Activated CD8-positive, alpha-beta memory T cell treated with anti-CD3 and anti-CD28 coated beads, Interleukin-2, amount 10 ng/mL, durations not matched to agents 7 days and 5 days (primary cell): ENCODE data around the gene CDX2. TPM values are rescaled to one million over a fixed set of nuclear protein-coding genes. Genes with fewer than 3 reads are reported as not detected.
A peak's percentile ranks its signal among the peaks of the same experiment; 100 is the strongest.

ENCODE experiments used
- ATAC-seq: fragments of 150-1000 bp; cut with Tn5 transposase; one replicate; pipeline ENCODE4 v1.10.0; 2021; ENCODE audit warnings: moderate library complexity
- CTCF ChIA-PET: fragments of 350-600 bp; sonication (Branson Sonifier 250); formaldehyde crosslinking; loops from one replicate; lab custom pipeline; 2021; ENCODE audit warnings: antibody characterized with exemption; lab: Charles Lee
- DNase-seq: peaks from one replicate; pipeline ENCODE4 v3.0.0-alpha.2; 2020
- H3K27ac Mint-ChIP-seq: one replicate; pipeline ENCODE4 v1.8.0; 2021; ENCODE audit warnings: mild to moderate bottlenecking, mixed read lengths
- H3K27me3 Mint-ChIP-seq: one replicate; pipeline ENCODE4 v1.8.0; 2021; ENCODE audit warnings: mixed read lengths
- H3K36me3 Mint-ChIP-seq: one replicate; pipeline ENCODE4 v1.8.0; 2021; ENCODE audit warnings: mild to moderate bottlenecking, mixed read lengths
- H3K4me1 Mint-ChIP-seq: one replicate; pipeline ENCODE4 v1.8.0; 2021; ENCODE audit warnings: mixed read lengths
- H3K4me3 Mint-ChIP-seq: one replicate; pipeline ENCODE4 v1.8.0; 2021; ENCODE audit warnings: mild to moderate bottlenecking, moderate library complexity, mixed read lengths
- H3K9me3 Mint-ChIP-seq: one replicate; pipeline ENCODE4 v1.8.0; 2022; ENCODE audit warnings: low read depth, mixed read lengths
- total RNA-seq, 2 experiments: library from RNA; stranded (reverse); gene quantifications; one replicate each; pipeline ENCODE4 v1.2.3, GENCODE V29; 2021

CDX2 gene
- total RNA-seq, 2 experiments from 2014 or later: not detected

- Mint-ChIP-seq H3K4me3 (no peak overlapping the region), H3K9me3 (no peaks in the 10 kb centered on the region)
- DNase-seq: no peak
Observed at GRCh38 chr13:27927444-27928352, 41.4 kb downstream of the CDX2 start.

GRCh38 chr13:27926644-27927434, 42.3 kb downstream of the CDX2 start:
- Mint-ChIP-seq H3K27ac (no peak overlapping the region), H3K9me3 (no peaks in the 10 kb centered on the region), H3K4me3 (no peak overlapping the region), H3K27me3 (peaks cover 92% of the 10 kb centered on the region), H3K36me3 (no peaks in the 10 kb centered on the region), H3K4me1 (peaks cover 4% of the 10 kb centered on the region)
- CTCF ChIA-PET: no interaction called here
- ATAC-seq: no peak
- no peak for DNase-seq

More at GRCh38 chr13:27927444-27928352, 41.4 kb downstream of the CDX2 start:
- CTCF ChIA-PET: interaction anchor here (1.0 kb wide), 1 partner anchor 97 kb away, joined by 3 read pairs; no protein-coding TSS in a partner anchor
- H3K4me1 Mint-ChIP-seq: peaks cover 4% of the 10 kb centered on the region
- H3K36me3 Mint-ChIP-seq: no peaks in the 10 kb centered on the region
- peaks cover 84% of the 10 kb centered on the region for H3K27me3 Mint-ChIP-seq
- no peak overlapping the region for H3K27ac Mint-ChIP-seq
- no peak for ATAC-seq

GRCh38 chr13:27925220-27925991, 43.7 kb downstream of the CDX2 start:
- no peaks in the 10 kb centered on the region for H3K9me3 Mint-ChIP-seq
- ATAC-seq (no peak), DNase-seq (no peak)
- no peak overlapping the region for H3K4me3 Mint-ChIP-seq
- no peaks in the 10 kb centered on the region for H3K36me3 Mint-ChIP-seq
- no peak overlapping the region for H3K27ac Mint-ChIP-seq
- CTCF ChIA-PET: interaction anchor here (0.6 kb wide), 1 partner anchor 48 kb away, joined by 4 read pairs; no protein-coding TSS in a partner anchor
- peaks cover 93% of the 10 kb centered on the region for H3K27me3 Mint-ChIP-seq
- peaks cover 8% of the 10 kb centered on the region for H3K4me1 Mint-ChIP-seq

GRCh38 chr13:27924529-27925141, 44.5 kb downstream of the CDX2 start:
- no peak overlapping the region for H3K27ac Mint-ChIP-seq
- no peak overlapping the region for H3K4me3 Mint-ChIP-seq
- H3K36me3 Mint-ChIP-seq: no peaks in the 10 kb centered on the region
- H3K4me1 Mint-ChIP-seq: peaks cover 8% of the 10 kb centered on the region
- H3K9me3 Mint-ChIP-seq: no peaks in the 10 kb centered on the region
- DNase-seq: no peak
- H3K27me3 Mint-ChIP-seq: peaks cover 89% of the 10 kb centered on the region
- CTCF ChIA-PET: interaction anchor here (1.1 kb wide), 1 partner anchor 29 kb away, joined by 4 read pairs; no protein-coding TSS in a partner anchor
- ATAC-seq: no peak

- Mint-ChIP-seq H3K27ac (peak overlapping the region; percentile 40), H3K9me3 (no peaks in the 10 kb centered on the region), H3K4me3 (no peak overlapping the region), H3K4me1 (peaks cover 8% of the 10 kb centered on the region), H3K27me3 (peaks cover 89% of the 10 kb centered on the region), H3K36me3 (no peaks in the 10 kb centered on the region)
- DNase-seq (no peak), ATAC-seq (no peak)
- CTCF ChIA-PET: interaction anchor here (1.1 kb wide), 1 partner anchor 30 kb away, joined by 4 read pairs; no protein-coding TSS in a partner anchor
Observed at GRCh38 chr13:27923794-27924528, 45.2 kb downstream of the CDX2 start.

- H3K4me1 Mint-ChIP-seq: peaks cover 8% of the 10 kb centered on the region
- H3K27ac Mint-ChIP-seq: peak overlapping the region; percentile 33
- ATAC-seq (no peak), DNase-seq (no peak)
- peaks cover 2% of the 10 kb centered on the region for H3K36me3 Mint-ChIP-seq
- H3K4me3 Mint-ChIP-seq: no peak overlapping the region
- H3K9me3 Mint-ChIP-seq: no peaks in the 10 kb centered on the region
- CTCF ChIA-PET: no interaction called here
- H3K27me3 Mint-ChIP-seq: peaks cover 89% of the 10 kb centered on the region
Observed at GRCh38 chr13:27922883-27923612, 46.1 kb downstream of the CDX2 start.

GRCh38 chr13:27921961-27922882, 46.9 kb downstream of the CDX2 start:
- Mint-ChIP-seq H3K27me3 (peaks cover 87% of the 10 kb centered on the region), H3K27ac (no peak overlapping the region), H3K4me3 (no peak overlapping the region), H3K4me1 (peaks cover 12% of the 10 kb centered on the region), H3K36me3 (peaks cover 2% of the 10 kb centered on the region), H3K9me3 (no peaks in the 10 kb centered on the region)
- no peak for DNase-seq
- CTCF ChIA-PET: interaction anchor here (1.0 to 1.3 kb wide), 2 partner anchors 32 to 96 kb away, joined by 4 to 5 read pairs; no protein-coding TSS in a partner anchor
- ATAC-seq: no peak

GRCh38 chr13:27921421-27921960, 47.6 kb downstream of the CDX2 start:
- peak; percentile 42 for DNase-seq
- no peak overlapping the region for H3K27ac Mint-ChIP-seq
- H3K4me3 Mint-ChIP-seq: peak overlapping the region; percentile 46

GRCh38 chr13:27920677-27921420, 48.3 kb downstream of the CDX2 start:
- Mint-ChIP-seq H3K27ac (peak overlapping the region; percentile 43), H3K9me3 (no peaks in the 10 kb centered on the region), H3K27me3 (peaks cover 87% of the 10 kb centered on the region), H3K4me3 (peak overlapping the region; percentile 46), H3K36me3 (peaks cover 2% of the 10 kb centered on the region), H3K4me1 (peaks cover 9% of the 10 kb centered on the region)
- ATAC-seq (no peak), DNase-seq (no peak)
- CTCF ChIA-PET: interaction anchor here (0.9 to 1.3 kb wide), 3 partner anchors 33 to 55 kb away, joined by 3 to 5 read pairs (median 4); no protein-coding TSS in a partner anchor

More at GRCh38 chr13:27921421-27921960, 47.6 kb downstream of the CDX2 start:
- CTCF ChIA-PET: interaction anchor here (0.9 to 1.3 kb wide), 3 partner anchors 32 to 95 kb away, joined by 3 to 5 read pairs (median 4); no protein-coding TSS in a partner anchor
- ATAC-seq: no peak
- Mint-ChIP-seq H3K9me3 (no peaks in the 10 kb centered on the region), H3K4me1 (peaks cover 9% of the 10 kb centered on the region), H3K27me3 (peaks cover 87% of the 10 kb centered on the region), H3K36me3 (peaks cover 2% of the 10 kb centered on the region)
